Liver (tissue), 9 donors: ENCODE results near the gene LCE1C. TPM values are rescaled to one million over a fixed set of nuclear protein-coding genes. Genes with fewer than 3 reads are reported as not detected.
A peak's percentile ranks its signal among the peaks of the same experiment; 100 is the strongest.

Source experiments
- DNase-seq: peaks from one replicate; pipeline ENCODE4 v3.0.0-alpha.2; 2017; ENCODE audit warnings: low spot score
- H3K27ac ChIP-seq, 2 donors: one replicate each; pipeline ENCODE4 v1.7.0; 2013; ENCODE audit warnings: inconsistent platforms in 2 of 2, low read length in 2 of 2, control low read depth in 1 of 2, low read depth in 1 of 2, mild to moderate bottlenecking in 1 of 2
- H3K27me3 ChIP-seq, 4 donors: one replicate each; pipeline versions ENCODE4 v1.6.1 to v1.7.0; 2013; ENCODE audit warnings: low read length in 3 of 4, inconsistent platforms in 1 of 4, mild to moderate bottlenecking in 1 of 4, moderate library complexity in 1 of 4; ENCODE audit not compliant: control insufficient read depth in 4 of 4, insufficient read depth in 4 of 4
- H3K36me3 ChIP-seq, 4 donors: one replicate each; pipeline versions ENCODE4 v1.6.1 to v1.7.0; 2013; ENCODE audit warnings: low read length in 3 of 4, mild to moderate bottlenecking in 3 of 4, low read depth in 1 of 4, moderate library complexity in 1 of 4; ENCODE audit not compliant: control insufficient read depth in 4 of 4, insufficient read depth in 3 of 4
- H3K4me1 ChIP-seq, 4 donors: one replicate each; pipeline versions ENCODE4 v1.6.1 to v1.7.0; 2013; ENCODE audit warnings: low read length in 3 of 4, mild to moderate bottlenecking in 3 of 4, moderate library complexity in 1 of 4; ENCODE audit not compliant: control insufficient read depth in 4 of 4, insufficient read depth in 4 of 4
- H3K4me3 ChIP-seq, 3 donors: one replicate each; pipeline versions ENCODE4 v1.6.1 to v1.7.0; 2013; ENCODE audit warnings: low read length in 3 of 3, control low read depth in 1 of 3, low read depth in 1 of 3, mild to moderate bottlenecking in 1 of 3
- H3K9ac ChIP-seq, 2 donors: one replicate each; pipeline ENCODE4 v1.7.0; 2013; ENCODE audit warnings: low read length in 2 of 2, mild to moderate bottlenecking in 2 of 2, moderate library complexity in 2 of 2, control low read depth in 1 of 2, low read depth in 1 of 2
- H3K9me3 ChIP-seq, 4 donors: one replicate each; pipeline versions ENCODE4 v1.6.1 to v1.7.0; 2013; ENCODE audit warnings: low read length in 3 of 4; ENCODE audit not compliant: control insufficient read depth in 4 of 4
- CTCF ChIP-seq: fragments of 150-350 bp; IDR thresholded peaks from 2 replicates; pipeline ENCODE4 v1.5.1; 2017; ENCODE audit warnings: improper control_type of control experiment, low read depth, low read length; ENCODE audit not compliant: missing input control
- FOXA2 ChIP-seq: IDR thresholded peaks from 2 replicates; pipeline ENCODE4 v1.6.1; 2016; ENCODE audit warnings: antibody characterized with exemption
- HNF4A ChIP-seq, 2 donors: conservative IDR thresholded peaks; 2 replicates each; pipeline ENCODE4 v1.6.1; 2016; ENCODE audit warnings: antibody characterized with exemption in 2 of 2, mild to moderate bottlenecking in 2 of 2
- HNF4G ChIP-seq: IDR thresholded peaks from 2 replicates; pipeline ENCODE4 v1.6.1; 2016; ENCODE audit warnings: antibody characterized with exemption
- MAX ChIP-seq: IDR thresholded peaks from 2 replicates; pipeline ENCODE4 v1.6.1; 2016; ENCODE audit warnings: antibody characterized with exemption
- RAD21 ChIP-seq, 2 donors: IDR thresholded peaks; 2 replicates each; pipeline ENCODE4 v1.6.1; 2016; ENCODE audit warnings: antibody characterized with exemption in 2 of 2, mild to moderate bottlenecking in 2 of 2
- RXRA ChIP-seq, 2 donors: IDR thresholded peaks; 2 replicates each; pipeline ENCODE4 v1.6.1; 2017 to 2018; ENCODE audit warnings: antibody characterized with exemption in 2 of 2, mild to moderate bottlenecking in 1 of 2
- SP1 ChIP-seq: IDR thresholded peaks from 2 replicates; pipeline ENCODE4 v1.6.1; 2018; ENCODE audit warnings: antibody characterized with exemption, mild to moderate bottlenecking
- YY1 ChIP-seq: IDR thresholded peaks from 2 replicates; pipeline ENCODE4 v1.6.1; 2016; ENCODE audit warnings: antibody characterized with exemption, mild to moderate bottlenecking
- WGBS: extraction: QIAGEN DNeasy Blood & Tissue Kit; methylation state at CpG from one replicate; pipeline ENCODE4 v1.1.7; 2013; 5-methylcytosine and 5-hydroxymethylcytosine counted together
- polyA plus RNA-seq, 2 donors: library from polyadenylated mRNA; stranded (reverse) in 1 of 2; unstranded in 1 of 2; fragments of 200-250 nt in 1 of 2; fragments of >200 nt in 1 of 2; fragmentation: Nextera tagmentation in 1 of 2; extraction: Ambion mirVana in 1 of 2; gene quantifications; one replicate each; pipeline versions ENCODE4 v1.2.1 to v1.2.3, GENCODE V29; 2013 to 2015
- total RNA-seq, 2 donors: library from RNA; depleted of rRNA; stranded (reverse); fragments of >200 nt; gene quantifications; one replicate each; pipeline ENCODE4 v1.2.3, GENCODE V29; 2014
- TF ChIP-seq, protein P1 (sequence below): IDR thresholded peaks from 2 replicates; pipeline ENCODE4 v1.6.1; 2016; ENCODE audit warnings: antibody characterized with exemption
- TF ChIP-seq, protein P2 (sequence below): IDR thresholded peaks from 2 replicates; pipeline ENCODE4 v1.6.1; 2016; ENCODE audit warnings: antibody characterized with exemption
- donor health status: healthy.
- donor health status: healthy.
- donor health status: healthy.
- donor health status: healthy.
- donor health status: healthy.

Gene LCE1C
- total and polyA plus RNA-seq, 4 donors, result not detected

GRCh38 chr1:152824964-152825363 lies 18.5 kb upstream of the LCE1C start:
- Histone ChIP-seq H3K4me3 (no peak overlapping the region), H3K9me3 (no peaks in the 10 kb centered on the region), H3K27me3 (peaks cover 0 to 12% (median 0%) of the 10 kb centered on the region in 4 donors), H3K36me3 (no peaks in the 10 kb centered on the region), H3K27ac (no peak overlapping the region), H3K4me1 (no peaks in the 10 kb centered on the region), H3K9ac (no peak overlapping the region)
- DNase-seq, result no peak
- no peak for TF ChIP-seq RXRA (IDR thresholded peaks at IDR 0.05)
- no peak for TF ChIP-seq HNF4A (conservative IDR thresholded peaks at IDR 0.05)
- no peak for TF ChIP-seq FOXA2
- TF ChIP-seq SP1, result no peak
- TF ChIP-seq, protein P1, sequence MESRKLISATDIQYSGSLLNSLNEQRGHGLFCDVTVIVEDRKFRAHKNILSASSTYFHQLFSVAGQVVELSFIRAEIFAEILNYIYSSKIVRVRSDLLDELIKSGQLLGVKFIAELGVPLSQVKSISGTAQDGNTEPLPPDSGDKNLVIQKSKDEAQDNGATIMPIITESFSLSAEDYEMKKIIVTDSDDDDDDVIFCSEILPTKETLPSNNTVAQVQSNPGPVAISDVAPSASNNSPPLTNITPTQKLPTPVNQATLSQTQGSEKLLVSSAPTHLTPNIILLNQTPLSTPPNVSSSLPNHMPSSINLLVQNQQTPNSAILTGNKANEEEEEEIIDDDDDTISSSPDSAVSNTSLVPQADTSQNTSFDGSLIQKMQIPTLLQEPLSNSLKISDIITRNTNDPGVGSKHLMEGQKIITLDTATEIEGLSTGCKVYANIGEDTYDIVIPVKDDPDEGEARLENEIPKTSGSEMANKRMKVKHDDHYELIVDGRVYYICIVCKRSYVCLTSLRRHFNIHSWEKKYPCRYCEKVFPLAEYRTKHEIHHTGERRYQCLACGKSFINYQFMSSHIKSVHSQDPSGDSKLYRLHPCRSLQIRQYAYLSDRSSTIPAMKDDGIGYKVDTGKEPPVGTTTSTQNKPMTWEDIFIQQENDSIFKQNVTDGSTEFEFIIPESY, result no peak

DNA sequence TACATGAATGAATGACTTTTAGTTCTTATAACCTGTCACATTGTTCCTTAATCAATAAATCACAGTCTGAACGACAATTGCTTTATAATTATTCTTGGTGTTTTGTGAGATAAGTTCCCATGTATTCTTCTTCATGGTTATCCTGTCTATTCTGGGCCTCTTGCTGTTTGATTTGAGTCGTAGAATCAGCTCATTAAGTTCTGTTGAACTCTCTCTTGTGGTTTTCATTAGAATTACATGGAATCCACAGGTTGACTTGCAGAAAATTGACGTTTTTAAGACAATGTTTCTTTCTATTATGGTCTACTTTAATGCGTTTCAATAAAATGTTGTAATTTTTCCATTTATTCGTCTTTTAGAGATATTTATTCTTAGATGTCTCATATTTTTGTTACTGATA lies 16.8 kb upstream of the LCE1C start:
- no peak for DNase-seq
- H3K4me1 ChIP-seq, result no peaks in the 10 kb centered on the region
- no peak overlapping the region for H3K27ac ChIP-seq
- 34% methylated on average over 5 of the region's 5 CpGs for WGBS
- TF ChIP-seq HNF4G (no peak), MAX (no peak), RAD21 (IDR thresholded peaks at IDR 0.05) (peak in 1 of 2 donors; percentile 54), CTCF (peak; percentile 10), YY1 (no peak)
- H3K27me3 ChIP-seq, result peaks cover 0 to 6% (median 0%) of the 10 kb centered on the region in 4 donors
- no peaks in the 10 kb centered on the region for H3K36me3 ChIP-seq
- H3K9me3 ChIP-seq, result peaks cover 0 to 4% (median 0%) of the 10 kb centered on the region in 4 donors
- no peak overlapping the region for H3K9ac ChIP-seq
- no peak overlapping the region for H3K4me3 ChIP-seq

GRCh38 chr1:152817309-152817708 lies 10.9 kb upstream of the LCE1C start:
- Histone ChIP-seq H3K27me3 (no peaks in the 10 kb centered on the region), H3K9me3 (peaks cover 0 to 4% (median 0%) of the 10 kb centered on the region in 4 donors), H3K4me1 (no peaks in the 10 kb centered on the region), H3K4me3 (no peak overlapping the region), H3K36me3 (no peaks in the 10 kb centered on the region), H3K27ac (no peak overlapping the region), H3K9ac (no peak overlapping the region)
- TF ChIP-seq RAD21 (IDR thresholded peaks at IDR 0.05), result no peak
- TF ChIP-seq, protein P2, sequence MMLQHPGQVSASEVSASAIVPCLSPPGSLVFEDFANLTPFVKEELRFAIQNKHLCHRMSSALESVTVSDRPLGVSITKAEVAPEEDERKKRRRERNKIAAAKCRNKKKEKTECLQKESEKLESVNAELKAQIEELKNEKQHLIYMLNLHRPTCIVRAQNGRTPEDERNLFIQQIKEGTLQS, result no peak
- TF ChIP-seq FOXA2, result no peak
- 90% methylated on average over 6 of the region's 6 CpGs for WGBS
- DNase-seq, result no peak
